Fibroblast of skin of back (primary cell): ENCODE measurements around the gene KLC1.

ENCODE experiments used
- DNase-seq: peaks from one replicate; pipeline ENCODE4 v3.0.0-alpha.2; 2013

Gene KLC1

GRCh38 chr14:103659631-103660030, 30.6 kb downstream of the KLC1 start:
- no peak for DNase-seq

GRCh38 chr14:103662029-103662428, 33.0 kb downstream of the KLC1 start:
- no peak for DNase-seq

GRCh38 chr14:103662591-103662990, 33.6 kb downstream of the KLC1 start:
- no peak for DNase-seq

GRCh38 chr14:103663506-103663905, 34.5 kb downstream of the KLC1 start:
- no peak for DNase-seq

- no peak for DNase-seq
These were observed 38.7 kb downstream of the KLC1 start for GRCh38 chr14:103667671-103668070.

GRCh38 chr14:103668117-103668516, 39.1 kb downstream of the KLC1 start:
- DNase-seq, result no peak

- no peak for DNase-seq
These were observed 40.4 kb downstream of the KLC1 start for GRCh38 chr14:103669370-103669769.

- no peak for DNase-seq
These were observed 42.9 kb downstream of the KLC1 start for GRCh38 chr14:103671911-103672310.

- no peak for DNase-seq
These were observed 46.9 kb downstream of the KLC1 start for GRCh38 chr14:103675957-103676356.

- no peak for DNase-seq
These were observed 48.1 kb downstream of the KLC1 start for GRCh38 chr14:103676881-103677675.

- DNase-seq, result peak; percentile 26
These were observed 50.3 kb downstream of the KLC1 start for GRCh38 chr14:103679351-103679750.

GRCh38 chr14:103680491-103681231, 51.6 kb downstream of the KLC1 start:
- no peak for DNase-seq

GRCh38 chr14:103683139-103683538, 54.1 kb downstream of the KLC1 start:
- no peak for DNase-seq

- no peak for DNase-seq
These were observed 55.5 kb downstream of the KLC1 start for GRCh38 chr14:103684471-103684870.

- DNase-seq, result no peak
These were observed 55.9 kb downstream of the KLC1 start for GRCh38 chr14:103684871-103685270.

GRCh38 chr14:103685276-103686211, 56.5 kb downstream of the KLC1 start:
- no peak for DNase-seq

- DNase-seq, result peak; percentile 51
These were observed 57.9 kb downstream of the KLC1 start for GRCh38 chr14:103686831-103687485.

- DNase-seq, result no peak
These were observed 58.7 kb downstream of the KLC1 start for GRCh38 chr14:103687712-103688111.

GRCh38 chr14:103688441-103688840, 59.4 kb downstream of the KLC1 start:
- DNase-seq, result no peak

GRCh38 chr14:103688906-103689902, 60.2 kb downstream of the KLC1 start:
- peak; percentile 72 for DNase-seq

GRCh38 chr14:103690332-103690731, 61.3 kb downstream of the KLC1 start:
- no peak for DNase-seq
